NCI-H1105 (cell line): ENCODE results near the gene TTLL12.
A peak's percentile ranks its signal among the peaks of the same experiment; 100 is the strongest.

Experiments used
- DNase-seq: peaks from one replicate; lab custom pipeline; 2025; lab: John Stamatoyannopoulos, UW

TTLL12 gene

DNA sequence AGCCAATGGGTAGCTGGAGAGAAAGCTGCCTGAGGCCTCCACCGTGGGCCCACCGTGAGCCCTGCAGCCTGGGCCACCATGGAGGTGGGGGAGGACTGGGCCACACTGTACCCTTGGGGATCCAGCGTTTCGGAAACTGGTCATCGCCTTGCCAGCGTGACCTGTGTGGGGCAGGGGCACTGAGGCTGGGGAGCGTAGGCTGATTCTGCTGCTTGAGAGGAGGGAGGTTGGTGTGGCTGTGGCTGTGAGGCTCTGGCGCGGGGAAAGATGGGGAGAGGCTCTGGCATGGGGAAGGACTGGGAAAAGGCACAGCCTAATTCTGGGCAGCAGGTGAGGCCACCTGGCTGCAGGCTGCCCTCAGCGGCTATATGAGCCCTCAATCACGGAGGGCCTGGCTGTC lies 12.6 kb upstream of the TTLL12 start:
- DNase-seq: no peak

DNA sequence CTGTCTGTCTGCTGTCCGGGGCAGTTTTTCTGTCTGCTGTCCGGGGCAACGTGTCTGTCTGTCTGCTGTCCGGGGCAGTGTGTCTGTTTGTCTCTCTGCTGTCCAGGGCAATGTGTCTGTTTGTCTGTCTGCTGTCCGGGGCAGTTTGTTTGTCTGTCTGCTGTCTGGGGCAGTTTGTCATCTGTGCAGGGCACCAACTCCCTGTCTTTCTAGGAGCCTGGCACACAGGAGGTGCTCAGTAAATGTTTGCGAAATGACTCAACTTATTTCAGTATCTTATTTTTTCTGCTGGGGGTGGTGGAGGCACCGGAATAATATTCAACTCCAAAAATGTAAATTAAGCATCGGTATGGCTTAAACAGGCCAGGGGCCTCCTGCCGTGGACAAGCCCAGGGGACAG lies 12.0 kb upstream of the TTLL12 start:
- no peak for DNase-seq

DNA sequence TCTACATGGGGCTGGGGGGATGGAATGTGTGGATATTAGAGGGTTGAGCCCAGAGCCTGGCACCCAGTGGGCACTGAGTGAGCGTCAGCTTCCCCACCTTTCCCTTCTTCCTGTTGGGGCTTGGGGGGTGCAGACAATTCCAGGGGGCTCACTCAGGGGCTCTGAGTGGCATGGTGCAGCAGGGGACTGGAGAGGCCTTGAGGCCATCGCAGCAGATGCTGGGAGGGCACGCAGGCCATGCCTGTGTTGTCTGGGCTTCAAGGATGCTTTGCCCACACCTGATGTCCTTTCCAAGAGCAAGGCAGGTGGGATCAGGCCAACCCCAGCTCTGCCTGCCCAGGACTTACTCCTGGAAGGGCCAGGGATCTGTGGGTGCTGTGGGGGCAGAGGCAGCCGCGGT lies 11.2 kb upstream of the TTLL12 start:
- no peak for DNase-seq

GRCh38 chr22:43197271-43197941 lies 10.5 kb upstream of the TTLL12 start:
- DNase-seq: no peak

- DNase-seq: no peak
Measured at GRCh38 chr22:43191831-43192230, 4.9 kb upstream of the TTLL12 start.

GRCh38 chr22:43188829-43189545 lies 2.1 kb upstream of the TTLL12 start:
- no peak for DNase-seq

DNA sequence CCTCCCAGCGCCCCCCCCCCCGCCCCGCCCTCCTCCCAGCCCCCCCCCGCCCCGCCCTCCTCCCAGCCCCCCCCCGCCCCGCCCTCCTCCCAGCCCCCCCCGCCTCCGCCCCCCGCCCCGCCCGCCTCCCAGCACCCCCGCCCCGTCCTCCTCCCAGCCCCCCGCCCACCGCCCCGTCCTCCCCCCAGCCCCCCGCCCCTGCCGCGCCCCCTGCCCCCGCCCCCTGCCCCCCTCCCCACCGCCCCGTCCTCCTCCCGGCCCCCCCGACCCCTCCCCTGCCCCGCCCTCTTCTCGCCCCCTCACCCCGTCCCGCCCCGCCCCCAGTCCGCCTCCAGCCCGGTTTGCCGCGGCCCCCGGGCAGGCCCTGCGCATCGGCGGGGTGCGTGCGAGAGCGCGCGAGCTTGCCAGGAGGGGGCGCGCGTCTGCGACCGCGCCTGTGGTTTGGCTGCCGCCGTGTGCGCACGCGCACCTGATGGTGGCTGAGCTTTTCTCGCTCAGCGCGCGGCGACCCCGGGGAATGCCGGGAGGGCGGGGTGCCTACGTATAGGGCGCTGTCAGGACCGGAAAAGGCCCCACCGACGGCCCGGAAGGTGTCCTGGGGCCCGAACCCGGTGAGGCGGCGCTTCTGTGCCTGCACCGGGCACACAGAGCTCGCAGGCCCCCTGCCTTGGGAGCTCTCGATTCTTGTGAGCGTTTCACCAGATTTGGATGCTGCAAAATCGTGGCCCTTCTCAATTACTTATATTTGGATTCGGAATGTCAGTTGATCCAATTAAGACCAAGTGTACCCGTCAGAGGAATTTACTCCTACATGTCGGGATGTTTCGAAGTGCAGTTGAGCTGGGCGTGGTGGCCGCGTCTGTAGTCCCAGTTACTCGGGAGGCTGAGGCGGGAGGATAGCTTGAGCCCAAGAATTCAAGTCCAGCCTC lies 501 bp upstream of the TTLL12 start:
- peak; percentile 88 for DNase-seq

GRCh38 chr22:43185860-43186261 lies 1.1 kb downstream of the TTLL12 start:
- DNase-seq: peak; percentile 63

- DNase-seq: no peak
Measured at GRCh38 chr22:43183496-43184277, 3.2 kb downstream of the TTLL12 start.

DNA sequence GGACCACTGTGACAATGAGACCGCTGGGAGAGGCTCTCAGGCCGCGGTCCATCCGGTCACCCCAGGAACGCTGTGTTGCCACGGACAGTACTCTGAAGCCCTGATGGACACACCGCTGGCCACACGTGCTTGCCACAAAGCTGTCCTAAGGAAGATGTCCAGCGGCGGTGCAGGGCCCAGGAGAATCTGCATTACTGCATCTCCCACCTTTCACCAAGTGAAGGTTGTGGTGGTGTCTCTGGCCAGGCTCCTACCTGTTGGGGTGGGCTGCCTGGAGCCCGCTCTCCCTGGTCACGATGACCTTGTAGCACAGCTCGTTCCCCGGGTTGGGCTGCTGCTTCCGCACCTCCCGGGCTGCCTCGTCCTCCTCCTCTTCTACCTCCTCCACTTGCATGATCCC lies 4.2 kb downstream of the TTLL12 start:
- DNase-seq: no peak

DNA sequence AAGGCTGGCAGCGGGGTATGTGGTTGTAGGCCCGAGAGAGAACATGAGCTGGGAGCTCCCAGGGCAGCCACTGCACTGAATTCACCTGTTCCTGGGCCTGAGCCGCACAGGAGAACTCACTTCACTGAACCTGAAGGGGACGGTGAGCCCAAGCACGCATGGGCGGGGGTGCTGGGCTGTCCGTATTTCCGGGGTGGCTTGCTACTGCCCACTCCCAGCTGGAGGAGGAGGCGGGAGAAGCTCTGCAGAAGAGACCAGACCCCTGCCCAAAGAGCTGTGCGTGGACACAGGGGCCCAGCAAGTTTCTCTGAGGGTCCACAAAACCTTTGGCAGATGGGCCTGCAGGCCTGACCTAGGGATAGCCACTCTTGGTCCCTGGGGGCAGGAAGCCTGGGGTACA lies 4.8 kb downstream of the TTLL12 start:
- DNase-seq: no peak

DNA sequence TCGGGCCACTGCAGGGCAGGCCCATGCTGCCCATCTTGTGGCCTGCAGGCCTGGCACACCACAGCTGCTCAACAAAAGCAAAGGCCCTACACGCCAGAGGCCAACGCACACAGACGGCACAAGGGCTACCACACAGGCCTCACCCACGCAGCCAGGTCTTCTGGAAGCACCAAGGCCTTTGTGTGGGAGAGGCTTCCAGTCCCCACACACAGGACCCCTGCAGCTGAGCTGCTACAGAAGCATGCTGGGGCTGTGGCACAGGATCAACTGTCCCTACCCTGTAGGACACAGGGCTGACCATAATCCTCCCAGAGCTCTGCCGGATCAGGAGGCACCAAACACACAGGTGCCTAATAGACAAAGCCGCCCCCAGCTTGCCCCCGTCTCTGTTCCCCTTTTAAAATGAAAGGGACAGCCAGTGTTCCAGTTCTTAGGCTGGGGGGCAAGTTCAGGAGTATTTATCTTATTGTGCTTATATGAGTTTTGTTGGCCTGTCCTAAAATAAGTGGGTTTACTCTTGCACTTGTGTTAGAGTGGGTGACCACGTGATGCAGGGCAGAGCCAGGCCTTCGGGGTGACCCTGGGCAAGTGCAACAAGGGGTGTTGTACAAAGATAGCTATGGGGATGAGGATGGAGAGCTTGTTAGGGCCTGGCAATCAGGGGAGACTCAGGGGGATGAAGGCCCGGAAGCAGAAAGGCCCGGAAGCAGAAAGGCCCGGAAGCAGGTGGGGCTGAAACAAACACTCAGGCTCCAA lies 5.4 kb downstream of the TTLL12 start:
- DNase-seq: no peak

- DNase-seq: no peak
Measured at GRCh38 chr22:43180670-43181069, 6.3 kb downstream of the TTLL12 start.

DNA sequence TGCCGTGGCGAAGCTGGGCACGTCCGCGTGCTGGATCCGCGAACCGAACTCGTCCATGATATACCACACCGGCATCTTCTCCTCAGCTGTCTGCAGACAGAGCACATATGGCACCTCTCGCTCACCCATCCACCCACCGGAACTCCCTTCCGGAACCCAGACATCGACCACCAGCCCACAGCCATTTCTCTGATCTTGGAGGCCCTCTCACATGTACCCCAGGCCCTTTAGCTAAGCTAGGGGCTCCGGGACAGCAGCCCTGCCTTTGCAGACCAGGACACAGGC lies 7.1 kb downstream of the TTLL12 start:
- no peak for DNase-seq

- DNase-seq: no peak
Measured at GRCh38 chr22:43179146-43179910, 7.6 kb downstream of the TTLL12 start.

GRCh38 chr22:43177479-43177878 lies 9.5 kb downstream of the TTLL12 start:
- DNase-seq: no peak

GRCh38 chr22:43176090-43176489 lies 10.8 kb downstream of the TTLL12 start:
- DNase-seq: no peak

DNA sequence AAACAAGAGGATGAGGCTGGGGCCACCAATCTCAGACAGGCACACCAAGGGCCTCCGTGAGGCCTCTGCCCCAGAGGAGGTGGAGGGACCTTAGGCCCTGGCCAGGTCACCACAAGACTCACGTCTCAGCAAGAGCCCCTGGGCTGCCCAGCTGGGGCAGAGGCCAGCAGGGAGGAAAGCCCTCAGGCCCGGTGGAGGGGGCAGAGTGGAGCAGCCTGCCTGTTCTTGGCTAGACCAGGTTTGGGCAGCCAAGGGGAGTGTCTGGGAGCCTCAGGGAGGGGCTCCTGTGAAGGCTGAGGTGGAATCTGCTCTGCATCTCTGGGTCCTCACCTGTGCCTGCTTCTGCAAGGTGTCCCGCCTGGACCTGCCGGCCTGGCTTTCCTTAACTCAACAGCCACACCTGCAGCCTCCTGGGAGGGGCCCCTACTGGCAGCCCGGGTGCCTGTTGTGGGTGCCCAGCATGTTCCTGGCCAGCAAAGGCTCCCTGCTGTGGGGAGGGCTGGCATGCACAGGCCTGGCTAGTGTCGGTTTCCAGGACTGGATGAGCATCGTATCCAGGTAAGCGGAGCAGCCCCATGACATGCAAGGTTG lies 11.9 kb downstream of the TTLL12 start:
- DNase-seq: no peak

DNA sequence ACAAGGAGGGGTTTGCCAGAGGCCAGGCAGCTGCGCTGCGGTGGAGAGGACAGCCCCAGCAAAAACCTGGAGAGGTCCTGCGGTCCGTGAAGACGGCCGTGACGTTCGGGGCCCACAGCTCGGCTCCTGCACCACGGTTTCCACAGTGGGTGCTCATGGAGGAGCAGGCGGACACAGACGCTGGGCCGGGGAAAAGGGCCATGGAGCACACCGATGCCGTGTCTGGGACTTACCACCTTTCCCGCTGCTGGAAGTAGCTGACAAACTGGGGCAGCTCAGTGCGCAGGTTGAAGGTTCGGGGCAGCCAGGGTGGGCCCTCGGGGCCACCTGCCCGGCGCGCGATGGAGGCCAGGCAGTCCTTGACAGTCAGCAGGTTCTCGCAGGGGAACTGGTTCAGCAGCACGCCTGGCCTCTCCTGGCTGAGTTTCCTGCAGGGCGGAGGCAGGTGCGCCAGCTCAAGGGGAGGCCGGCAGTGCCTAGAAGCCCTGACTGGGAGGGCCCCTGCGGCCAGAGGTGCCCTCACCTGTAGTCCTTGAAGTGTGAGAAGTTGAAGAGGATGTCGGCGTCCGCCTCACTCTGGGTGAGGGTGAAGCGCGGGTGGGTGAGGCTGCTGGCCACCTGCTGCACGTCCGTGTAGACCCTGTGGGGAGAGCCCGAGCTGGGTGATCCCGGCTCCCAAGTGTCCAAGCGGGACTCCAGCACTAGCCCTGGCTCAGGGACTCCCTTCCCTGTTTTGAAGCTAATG lies 12.8 kb downstream of the TTLL12 start:
- no peak for DNase-seq

DNA sequence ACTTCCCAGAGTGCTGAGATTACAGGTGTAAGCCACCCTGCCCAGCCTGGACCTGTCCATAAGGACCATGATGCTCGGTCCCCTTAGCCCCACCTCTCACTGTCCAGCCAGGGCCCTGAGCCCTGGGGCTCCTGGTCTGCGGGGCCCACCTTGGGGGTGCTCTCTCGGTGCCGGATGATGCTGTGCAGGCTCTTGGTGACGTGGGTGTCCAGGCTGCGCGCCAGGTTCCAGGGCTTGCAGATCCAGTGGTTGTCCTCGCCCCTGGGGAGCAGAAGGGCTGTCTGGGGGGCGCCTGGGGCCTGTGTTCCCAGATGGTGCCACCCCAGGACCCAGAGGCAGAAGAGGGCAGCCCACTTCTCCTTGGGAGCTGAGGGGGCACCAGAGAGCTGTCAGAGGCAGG lies 13.4 kb downstream of the TTLL12 start:
- DNase-seq: no peak
